ENCODE data around the gene KRTAP1-4.
"Not testable (repeated sequence)": the region's sequence is repeated elsewhere in the genome, so short reads cannot be mapped to it uniquely, and the experiment has no call there.

The KRTAP1-4 gene

GRCh38 chr17:41046735-41047465 lies 16.9 kb upstream of the KRTAP1-4 start, which contains the start of gene KRTAP2-1:
Gene KRTAP2-1, minus strand, starts transcription at chr17:41047316. Its CDS starts 49 bp downstream, at chr17:41047267.
- DNase-seq: not testable (repeated sequence)

GRCh38 chr17:41042953-41043352 lies 13.0 kb upstream of the KRTAP1-4 start:
- no peak for DNase-seq

- DNase-seq: not testable (repeated sequence)
Measured at GRCh38 chr17:41040783-41041571, 11.0 kb upstream of the KRTAP1-4 start, which contains the start of gene KRTAP1-1. Gene KRTAP1-1, minus strand, starts transcription at chr17:41041450. Its CDS starts 53 bp downstream, at chr17:41041397.

GRCh38 chr17:41037853-41038350 lies 7.9 kb upstream of the KRTAP1-4 start:
- DNase-seq: no peak

GRCh38 chr17:41034346-41034935 lies 4.4 kb upstream of the KRTAP1-4 start, which contains the start of gene KRTAP1-3:
Gene KRTAP1-3, minus strand, starts transcription at chr17:41034874. Its CDS starts 53 bp downstream, at chr17:41034821.
- not testable (repeated sequence) for DNase-seq

- no peak for DNase-seq
Measured at GRCh38 chr17:41026715-41027471, 3.1 kb downstream of the KRTAP1-4 start, which contains the start of gene KRTAP1-5. Gene KRTAP1-5, minus strand, starts transcription at chr17:41027208. Its CDS starts 53 bp downstream, at chr17:41027155.

- DNase-seq: no peak
Measured at GRCh38 chr17:41024697-41025096, 5.3 kb downstream of the KRTAP1-4 start.

- no peak for DNase-seq
Measured at GRCh38 chr17:41020336-41020735, 9.7 kb downstream of the KRTAP1-4 start.

- no peak for DNase-seq
Measured at GRCh38 chr17:41019415-41019814, 10.6 kb downstream of the KRTAP1-4 start.

GRCh38 chr17:41018541-41018940 lies 11.5 kb downstream of the KRTAP1-4 start:
- DNase-seq: no peak

GRCh38 chr17:41016578-41017215 lies 13.3 kb downstream of the KRTAP1-4 start:
- DNase-seq: no peak

- DNase-seq: no peak
Measured at GRCh38 chr17:41015454-41015853, 14.5 kb downstream of the KRTAP1-4 start.

- DNase-seq: no peak
Measured at GRCh38 chr17:41013606-41014005, 16.4 kb downstream of the KRTAP1-4 start.

- DNase-seq: no peak
Measured at GRCh38 chr17:41013181-41013580, 16.8 kb downstream of the KRTAP1-4 start.

- no peak for DNase-seq
Measured at GRCh38 chr17:41012326-41013120, 17.5 kb downstream of the KRTAP1-4 start.

GRCh38 chr17:41010441-41010840 lies 19.6 kb downstream of the KRTAP1-4 start:
- no peak for DNase-seq

- no peak for DNase-seq
Measured at GRCh38 chr17:41009936-41010335, 20.1 kb downstream of the KRTAP1-4 start.

GRCh38 chr17:41009301-41009760 lies 20.7 kb downstream of the KRTAP1-4 start:
- DNase-seq: no peak

GRCh38 chr17:41008811-41009210 lies 21.2 kb downstream of the KRTAP1-4 start, which contains the start of gene KRTAP3-1:
Gene KRTAP3-1, minus strand, starts transcription at chr17:41009128. Its CDS starts 54 bp downstream, at chr17:41009074.
- DNase-seq: no peak

GRCh38 chr17:41004397-41004796 lies 25.6 kb downstream of the KRTAP1-4 start:
- DNase-seq: no peak

- DNase-seq: no peak
Measured at GRCh38 chr17:41003926-41004325, 26.1 kb downstream of the KRTAP1-4 start.

Data from stimulated activated CD8-positive, alpha-beta memory T cell treated with anti-CD3 and anti-CD28 coated beads, Interleukin-4, amount 100 ng/mL, for 48 hours (primary cell).